Psoas muscle (tissue), 8 donors: ENCODE data around the gene BNC2. TPM values are rescaled to one million over a fixed set of nuclear protein-coding genes. Genes with fewer than 3 reads are reported as not detected.

ENCODE experiments used
- ATAC-seq, 4 donors: fragments of 200-7000 bp; cut with Tn5 transposase; one replicate each; pipeline ENCODE4 v1.9.1; 2020; ENCODE audit warnings: moderate library complexity in 3 of 4, mild to moderate bottlenecking in 2 of 4
- DNase-seq, 2 donors: peaks; one replicate each; pipeline ENCODE4 v3.0.0-alpha.2; 2020
- H3K27ac ChIP-seq: fragments of 200-600 bp; one replicate; pipeline ENCODE4 v1.8.0; 2022
- H3K27me3 ChIP-seq, 3 donors: fragments of 200-600 bp in 1 of 3; one replicate each; pipeline versions ENCODE4 v1.6.1 to v1.8.0; 2013 to 2022; ENCODE audit warnings: low read length in 2 of 3, mild to moderate bottlenecking in 2 of 3, moderate library complexity in 1 of 3; ENCODE audit not compliant: insufficient read depth in 3 of 3
- H3K36me3 ChIP-seq, 2 donors: fragments of 200-600 bp in 1 of 2; one replicate each; pipeline versions ENCODE4 v1.6.1 to v1.8.0; 2013 to 2022; ENCODE audit warnings: low read depth in 1 of 2, mild to moderate bottlenecking in 1 of 2, moderate library complexity in 1 of 2; ENCODE audit not compliant: insufficient read depth in 1 of 2
- H3K4me1 ChIP-seq: fragments of 200-600 bp; one replicate; pipeline ENCODE4 v1.8.0; 2022
- H3K4me3 ChIP-seq: fragments of 200-600 bp; one replicate; pipeline ENCODE4 v1.8.0; 2022; ENCODE audit warnings: mild to moderate bottlenecking
- H3K9me3 ChIP-seq: fragments of 200-600 bp; one replicate; pipeline ENCODE4 v1.8.0; 2022
- WGBS, 3 donors: extraction: QIAGEN DNeasy Blood & Tissue Kit; methylation state at CpG; one replicate each; pipeline versions ENCODE4 v1.1.6 to v1.1.7; 2013; 5-methylcytosine and 5-hydroxymethylcytosine counted together
- intact Hi-C, 2 donors: fragments of 100-400 bp; cut with DNase I; formaldehyde crosslinking; loops; one replicate each; pipeline versions ENCODE4 v1.11.0 to v1.14.2; 2022
- polyA plus RNA-seq, 3 donors: library from polyadenylated mRNA; stranded (reverse); fragments of 200-250 nt; gene quantifications; one replicate each; pipeline ENCODE4 v1.2.3, GENCODE V29; 2013
- total RNA-seq, 4 donors: library from RNA; stranded (reverse); fragmentation: NEBNext Ultra II Directional in 2 of 4; extraction: Animal tissue kit (Norgen Biotek cat#: 25700) in 2 of 4; gene quantifications; one replicate each; pipeline versions ENCODE4 v1.2.1 to v1.2.4, GENCODE V29; 2021 to 2023
- TF ChIP-seq, protein P1 (sequence below): fragments of 200-600 bp; IDR thresholded peaks from one replicate; pipeline ENCODE4 v1.8.0; 2022; ENCODE audit warnings: antibody characterized with exemption
- donor health status: healthy with polysubstance abuse.
- donor health status: DM: no; HTN: no; CAD: no; lungs with moderate emphysema.
- donor health status: Bipolar disorder and iron deficiency.
- donor health status: healthy.
- donor health status: DM: yes; HTN: yes; CAD: no.
- donor health status: DM: no; HTN: no; CAD: no.
- donor health status: DM: no; HTN: no; CAD: no.
- donor health status: DM: yes; HTN: yes; CAD: no.

BNC2 gene
- total and polyA plus RNA-seq, 7 donors, result 1.3 to 168 (median 44.1) TPM

DNA sequence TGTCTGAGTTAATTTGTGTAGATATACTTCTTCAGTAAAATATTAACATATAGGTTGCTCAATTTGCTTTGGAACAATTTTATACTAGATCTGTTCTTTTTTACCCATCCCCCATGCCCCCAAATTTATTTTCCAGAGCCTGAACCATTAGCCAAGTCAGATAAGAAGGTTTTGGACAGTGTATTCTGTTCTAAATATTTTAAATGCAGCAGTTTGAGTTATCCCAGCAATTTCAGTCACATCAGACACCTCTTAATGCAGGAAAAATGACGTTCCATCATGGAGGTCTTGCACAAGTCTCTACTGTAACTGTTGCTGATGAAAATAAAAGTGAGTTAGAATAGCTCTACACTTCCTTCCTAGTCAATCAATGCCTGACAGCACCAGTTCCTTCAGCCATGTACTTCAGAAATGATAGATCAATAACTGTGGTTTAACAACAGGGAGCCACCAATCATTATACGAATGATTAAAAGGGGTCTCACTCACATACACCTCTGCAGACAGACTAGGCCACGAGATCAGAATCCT is 215.8 kb downstream of the BNC2 start:
- WGBS, 3 donors, result 88 to 94% (median 91%) methylated on average over 3 of the region's 3 CpGs
- TF ChIP-seq, protein P1, sequence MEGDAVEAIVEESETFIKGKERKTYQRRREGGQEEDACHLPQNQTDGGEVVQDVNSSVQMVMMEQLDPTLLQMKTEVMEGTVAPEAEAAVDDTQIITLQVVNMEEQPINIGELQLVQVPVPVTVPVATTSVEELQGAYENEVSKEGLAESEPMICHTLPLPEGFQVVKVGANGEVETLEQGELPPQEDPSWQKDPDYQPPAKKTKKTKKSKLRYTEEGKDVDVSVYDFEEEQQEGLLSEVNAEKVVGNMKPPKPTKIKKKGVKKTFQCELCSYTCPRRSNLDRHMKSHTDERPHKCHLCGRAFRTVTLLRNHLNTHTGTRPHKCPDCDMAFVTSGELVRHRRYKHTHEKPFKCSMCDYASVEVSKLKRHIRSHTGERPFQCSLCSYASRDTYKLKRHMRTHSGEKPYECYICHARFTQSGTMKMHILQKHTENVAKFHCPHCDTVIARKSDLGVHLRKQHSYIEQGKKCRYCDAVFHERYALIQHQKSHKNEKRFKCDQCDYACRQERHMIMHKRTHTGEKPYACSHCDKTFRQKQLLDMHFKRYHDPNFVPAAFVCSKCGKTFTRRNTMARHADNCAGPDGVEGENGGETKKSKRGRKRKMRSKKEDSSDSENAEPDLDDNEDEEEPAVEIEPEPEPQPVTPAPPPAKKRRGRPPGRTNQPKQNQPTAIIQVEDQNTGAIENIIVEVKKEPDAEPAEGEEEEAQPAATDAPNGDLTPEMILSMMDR, result no peak
- H3K9me3 ChIP-seq, result no peaks in the 10 kb centered on the region
- intact Hi-C loops, result no loop called here
- peaks cover 5% of the 10 kb centered on the region for H3K4me1 ChIP-seq
- no peaks in the 10 kb centered on the region for H3K36me3 ChIP-seq
- no peak overlapping the region for H3K4me3 ChIP-seq
- ATAC-seq (no peak), DNase-seq (no peak)
- H3K27me3 ChIP-seq, result no peaks in the 10 kb centered on the region
- no peak overlapping the region for H3K27ac ChIP-seq

DNA sequence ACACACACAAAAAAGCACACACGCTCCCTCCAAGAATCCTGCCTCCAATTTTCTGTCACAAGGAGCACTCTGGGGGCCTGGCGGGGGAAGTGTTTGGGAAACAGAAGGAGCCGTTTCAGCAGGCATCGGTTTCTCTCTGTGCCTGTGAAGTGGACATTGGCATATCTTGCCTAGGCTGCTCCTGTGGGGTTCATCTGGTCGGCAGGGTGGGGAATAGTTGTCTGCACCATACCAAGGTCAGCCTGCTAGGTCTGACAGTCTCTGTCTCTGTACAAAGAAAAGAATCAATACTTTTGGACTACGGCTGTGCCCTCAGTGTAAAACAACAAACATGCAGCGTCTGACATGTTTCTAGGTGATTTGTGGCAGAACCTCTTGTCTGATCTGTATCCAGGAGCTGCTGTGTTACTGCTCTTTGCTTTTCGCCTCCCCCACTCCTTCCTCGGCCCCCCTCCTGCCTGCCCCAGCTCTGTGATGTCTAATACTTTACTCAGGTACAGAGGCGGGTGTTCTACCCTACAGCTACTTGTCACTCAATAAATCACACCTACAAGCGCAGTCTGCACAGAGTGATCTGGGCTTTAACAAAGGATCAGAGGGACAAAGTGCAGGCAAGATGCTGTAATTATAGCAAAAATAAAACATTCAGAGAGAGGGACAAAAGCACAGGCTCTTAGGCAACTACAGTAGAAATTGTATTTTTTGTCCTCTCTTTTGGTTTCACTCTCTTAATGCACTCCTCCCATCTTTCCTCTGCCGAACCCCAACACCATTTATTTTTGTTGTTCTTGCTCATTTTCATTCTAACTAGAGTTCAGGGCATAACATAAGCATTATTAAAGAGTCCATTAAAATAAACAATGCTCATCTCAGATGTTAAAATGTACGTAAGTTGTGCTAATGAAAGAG is 216.7 kb downstream of the BNC2 start:
- no peaks in the 10 kb centered on the region for H3K9me3 ChIP-seq
- peak overlapping the region; percentile 15 for H3K4me3 ChIP-seq
- no peaks in the 10 kb centered on the region for H3K27me3 ChIP-seq
- intact Hi-C loops, result no loop called here
- peaks cover 5% of the 10 kb centered on the region for H3K4me1 ChIP-seq
- ATAC-seq (peak in 2 of 4 donors; percentile 38 to 45), DNase-seq (peak in 1 of 2 donors; percentile 26)
- no peak overlapping the region for H3K27ac ChIP-seq
- TF ChIP-seq, protein P1, result no peak
- H3K36me3 ChIP-seq, result no peaks in the 10 kb centered on the region
- WGBS, 3 donors, result 61 to 76% (median 75%) methylated on average over 13 of the region's 13 CpGs

DNA sequence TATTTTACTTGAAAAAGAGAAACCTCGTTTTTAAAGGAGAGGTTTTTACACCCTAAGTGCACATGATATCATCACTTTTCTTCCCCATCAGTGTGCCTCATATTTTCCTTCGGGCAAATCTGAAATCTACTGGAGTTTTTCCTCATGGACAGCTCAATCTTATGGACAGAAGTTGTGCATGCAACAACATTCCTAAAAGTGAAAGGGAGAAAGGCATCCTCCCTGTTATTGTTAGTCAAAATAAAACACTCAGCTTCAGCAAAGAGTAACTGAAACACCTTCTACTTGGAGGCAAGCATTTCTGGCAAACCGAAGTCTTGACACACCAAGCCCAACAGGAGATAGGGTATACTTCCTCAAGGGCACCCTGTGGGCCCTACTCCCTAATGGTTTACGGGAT is 217.9 kb downstream of the BNC2 start:
- Histone ChIP-seq H3K36me3 (no peaks in the 10 kb centered on the region), H3K27me3 (no peaks in the 10 kb centered on the region), H3K9me3 (no peaks in the 10 kb centered on the region), H3K4me1 (peaks cover 5% of the 10 kb centered on the region), H3K27ac (no peak overlapping the region), H3K4me3 (no peak overlapping the region)
- DNase-seq (no peak), ATAC-seq (no peak)
- TF ChIP-seq, protein P1, result no peak
- 70 to 80% (median 76%) methylated on average over 4 of the region's 4 CpGs for WGBS, 3 donors
- intact Hi-C loops, result no loop called here

DNA sequence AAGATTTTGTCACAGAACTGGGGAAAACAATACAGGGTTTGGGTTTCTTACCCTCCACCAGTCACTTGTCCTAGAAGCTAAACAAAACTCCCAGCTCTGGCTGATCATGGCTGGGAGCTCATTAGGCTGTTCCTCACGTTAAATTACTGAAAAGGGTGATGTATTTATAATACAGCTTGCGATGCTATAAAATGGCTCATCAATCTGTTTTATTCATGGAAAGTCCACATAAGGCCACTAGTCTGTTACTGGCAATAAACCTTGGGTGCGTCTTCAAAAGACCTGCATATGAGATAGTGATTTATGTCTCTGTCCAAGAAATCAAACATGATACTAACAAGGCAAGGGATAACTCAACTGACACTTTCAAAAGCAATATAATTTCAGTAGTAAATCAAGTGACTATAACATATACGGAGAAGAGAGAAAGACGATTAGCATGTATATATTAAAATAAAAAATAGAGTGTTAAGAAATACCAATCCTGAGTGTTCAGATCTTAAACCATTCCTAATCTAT is 219.0 kb downstream of the BNC2 start:
- intact Hi-C loops, result no loop called here
- DNase-seq (no peak), ATAC-seq (no peak)
- TF ChIP-seq, protein P1, result no peak
- peaks cover 2% of the 10 kb centered on the region for H3K4me1 ChIP-seq
- 59 to 95% (median 81%) methylated on average over 5 of the region's 5 CpGs for WGBS, 3 donors
- no peak overlapping the region for H3K27ac ChIP-seq
- H3K4me3 ChIP-seq, result no peak overlapping the region
- no peaks in the 10 kb centered on the region for H3K36me3 ChIP-seq
- no peaks in the 10 kb centered on the region for H3K9me3 ChIP-seq
- H3K27me3 ChIP-seq, result no peaks in the 10 kb centered on the region
